ENCODE measurements around the gene HOXC9.

Gene HOXC9

GRCh38 chr12:53995378-53996239 lies 4.4 kb upstream of the HOXC9 start (continued):
- TF ChIP-seq, protein P1, sequence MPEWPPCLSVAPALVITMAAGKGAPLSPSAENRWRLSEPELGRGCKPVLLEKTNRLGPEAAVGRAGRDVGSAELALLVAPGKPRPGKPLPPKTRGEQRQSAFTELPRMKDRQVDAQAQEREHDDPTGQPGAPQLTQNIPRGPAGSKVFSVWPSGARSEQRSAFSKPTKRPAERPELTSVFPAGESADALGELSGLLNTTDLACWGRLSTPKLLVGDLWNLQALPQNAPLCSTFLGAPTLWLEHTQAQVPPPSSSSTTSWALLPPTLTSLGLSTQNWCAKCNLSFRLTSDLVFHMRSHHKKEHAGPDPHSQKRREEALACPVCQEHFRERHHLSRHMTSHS (tag by site-specific recombination; IDR thresholded peaks at IDR 0.05) = 0 out of 2 replicates have a peak, but pooled peaks have one; percentile 32
- TF ChIP-seq ZNF629 (tag by site-specific recombination; IDR thresholded peaks at IDR 0.05) (peak; percentile 77), ZNF132 (tag by site-specific recombination; IDR thresholded peaks at IDR 0.05; ENCODE audit: borderline replicate concordance) (no peak), ZNF311 (tag by site-specific recombination; IDR thresholded peaks at IDR 0.05; ENCODE audit: borderline replicate concordance) (no peak), PRDM1 (tag by site-specific recombination; IDR thresholded peaks at IDR 0.05) (peak; percentile 91), ZNF692 (tag by site-specific recombination; IDR thresholded peaks at IDR 0.05) (peak; percentile 70; the same call in 1 of the 2 replicates), ZNF398 (tag by site-specific recombination; IDR thresholded peaks at IDR 0.05) (peak; percentile 95), KLF7 (tag by site-specific recombination; IDR thresholded peaks at IDR 0.05; ENCODE audit: borderline replicate concordance) (peak; percentile 97), ZBTB8A (tag by site-specific recombination; IDR thresholded peaks at IDR 0.05) (peak; percentile 96), TCF7L2 (IDR thresholded peaks at IDR 0.05; ENCODE audit: borderline replicate concordance, low read depth, low read length) (no peak), ZNF155 (tag by site-specific recombination; IDR thresholded peaks at IDR 0.05) (no peak), ZBTB10 (tag by site-specific recombination; IDR thresholded peaks at IDR 0.05) (peak; percentile 96), GLIS2 (tag by site-specific recombination; IDR thresholded peaks at IDR 0.05) (peak; percentile 81), PRDM2 (tag by site-specific recombination; IDR thresholded peaks at IDR 0.05; ENCODE audit: borderline replicate concordance) (no peak), ZNF677 (tag by site-specific recombination; IDR thresholded peaks at IDR 0.05) (no peak), ZBTB7A (tag by site-specific recombination; IDR thresholded peaks at IDR 0.05; ENCODE audit: low read depth) (peak; percentile 29; the same call in 1 of the 2 replicates), FEZF1 (tag by site-specific recombination; IDR thresholded peaks at IDR 0.05) (peak; percentile 47)
- TF ChIP-seq, protein P2, sequence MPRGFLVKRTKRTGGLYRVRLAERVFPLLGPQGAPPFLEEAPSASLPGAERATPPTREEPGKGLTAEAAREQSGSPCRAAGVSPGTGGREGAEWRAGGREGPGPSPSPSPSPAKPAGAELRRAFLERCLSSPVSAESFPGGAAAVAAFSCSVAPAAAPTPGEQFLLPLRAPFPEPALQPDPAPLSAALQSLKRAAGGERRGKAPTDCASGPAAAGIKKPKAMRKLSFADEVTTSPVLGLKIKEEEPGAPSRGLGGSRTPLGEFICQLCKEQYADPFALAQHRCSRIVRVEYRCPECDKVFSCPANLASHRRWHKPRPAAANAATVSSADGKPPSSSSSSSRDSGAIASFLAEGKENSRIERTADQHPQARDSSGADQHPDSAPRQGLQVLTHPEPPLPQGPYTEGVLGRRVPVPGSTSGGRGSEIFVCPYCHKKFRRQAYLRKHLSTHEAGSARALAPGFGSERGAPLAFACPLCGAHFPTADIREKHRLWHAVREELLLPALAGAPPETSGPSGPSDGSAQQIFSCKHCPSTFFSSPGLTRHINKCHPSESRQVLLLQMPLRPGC (tag by site-specific recombination; IDR thresholded peaks at IDR 0.05) = peak; percentile 35; the same call in 1 of the 2 replicates
- TF ChIP-seq, protein P3, sequence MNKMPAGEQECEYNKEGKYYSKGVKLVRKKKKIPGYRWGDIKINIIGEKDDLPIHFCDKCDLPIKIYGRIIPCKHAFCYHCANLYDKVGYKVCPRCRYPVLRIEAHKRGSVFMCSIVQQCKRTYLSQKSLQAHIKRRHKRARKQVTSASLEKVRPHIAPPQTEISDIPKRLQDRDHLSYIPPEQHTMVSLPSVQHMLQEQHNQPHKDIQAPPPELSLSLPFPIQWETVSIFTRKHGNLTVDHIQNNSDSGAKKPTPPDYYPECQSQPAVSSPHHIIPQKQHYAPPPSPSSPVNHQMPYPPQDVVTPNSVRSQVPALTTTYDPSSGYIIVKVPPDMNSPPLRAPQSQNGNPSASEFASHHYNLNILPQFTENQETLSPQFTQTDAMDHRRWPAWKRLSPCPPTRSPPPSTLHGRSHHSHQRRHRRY (tag by site-specific recombination; IDR thresholded peaks at IDR 0.05) = no peak
- TF ChIP-seq, protein P4, sequence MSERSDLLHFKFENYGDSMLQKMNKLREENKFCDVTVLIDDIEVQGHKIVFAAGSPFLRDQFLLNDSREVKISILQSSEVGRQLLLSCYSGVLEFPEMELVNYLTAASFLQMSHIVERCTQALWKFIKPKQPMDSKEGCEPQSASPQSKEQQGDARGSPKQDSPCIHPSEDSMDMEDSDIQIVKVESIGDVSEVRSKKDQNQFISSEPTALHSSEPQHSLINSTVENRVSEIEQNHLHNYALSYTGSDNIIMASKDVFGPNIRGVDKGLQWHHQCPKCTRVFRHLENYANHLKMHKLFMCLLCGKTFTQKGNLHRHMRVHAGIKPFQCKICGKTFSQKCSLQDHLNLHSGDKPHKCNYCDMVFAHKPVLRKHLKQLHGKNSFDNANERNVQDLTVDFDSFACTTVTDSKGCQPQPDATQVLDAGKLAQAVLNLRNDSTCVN (tag by site-specific recombination; optimal IDR thresholded peaks at IDR 0.05) = peak; percentile 43

All from HEK293 (cell line).